ENCODE measurements around the gene CD2. TPM values are rescaled to one million over a fixed set of nuclear protein-coding genes. Genes with fewer than 3 reads are reported as not detected.

Gene CD2
- total and polyA plus RNA-seq, 2 of the 8 experiments (the other 6 are each of a cell fraction or from before 2014, with no cell fraction given): not detected

- Histone ChIP-seq H3K4me1 (replicated peaks in 1 of 4; ENCODE audit: control insufficient read depth in 3 of 4, insufficient read depth in 4 of 4, low read length in 3 of 4) (no peaks in the 10 kb centered on the region), H3K9me3 (ENCODE audit: insufficient read depth in 2 of 2, low read depth in 1 of 2, low read length in 1 of 2) (no peaks in the 10 kb centered on the region), H2BK12ac (ENCODE audit: low read depth, low read length) (no peak overlapping the region), H3K4me2 (ENCODE audit: insufficient read depth in 1 of 2, low read depth in 2 of 2, low read length in 2 of 2) (no peak overlapping the region), H3K23ac (ENCODE audit: insufficient read length) (no peak overlapping the region), H3K36me3 (ENCODE audit: control insufficient read depth in 2 of 4, insufficient read depth in 4 of 4, low read length in 3 of 4) (no peaks in the 10 kb centered on the region), H2AK5ac (ENCODE audit: low read depth, low read length) (no peak overlapping the region), H3K9ac (replicated peaks in 1 of 4; ENCODE audit: extremely low read depth in 1 of 4, low read depth in 3 of 4, low read length in 3 of 4) (no peak overlapping the region; a peak in 1 of 7 replicates), H4K8ac (ENCODE audit: extremely low read depth, insufficient read depth, low read length) (no peak overlapping the region), H3K14ac (ENCODE audit: insufficient read length) (no peak overlapping the region), H2BK5ac (ENCODE audit: low read depth, low read length) (no peak overlapping the region), H3K4me3 (ENCODE audit: extremely low read depth in 1 of 4, insufficient read depth in 2 of 4, low read depth in 3 of 4, low read length in 4 of 4) (no peak overlapping the region), H3K27me3 (replicated peaks in 1 of 4; ENCODE audit: control insufficient read depth in 3 of 4, extremely low read depth in 1 of 4, insufficient read depth in 3 of 4, low read length in 3 of 4) (no peaks in the 10 kb centered on the region), H3K79me2 (ENCODE audit: control insufficient read depth in 1 of 2, insufficient read depth in 2 of 2, low read length in 2 of 2) (no peaks in the 10 kb centered on the region), H4K20me1 (replicated peaks in 1 of 2; ENCODE audit: control insufficient read depth in 1 of 2, insufficient read depth in 2 of 2, low read length in 2 of 2) (no peaks in the 10 kb centered on the region), H4K5ac (ENCODE audit: insufficient read length, low read depth, low read length) (no peak overlapping the region), H3K56ac (replicated peaks; ENCODE audit: insufficient read length, low read depth, low read length) (no peak overlapping the region), H4K91ac (replicated peaks; ENCODE audit: insufficient read length, low read length) (no peak overlapping the region), H3K18ac (ENCODE audit: extremely low read depth, low read length) (no peak overlapping the region), H3K4ac (replicated peaks; ENCODE audit: insufficient read length, low read depth, low read length) (no peak overlapping the region), H2BK20ac (ENCODE audit: low read length) (no peak overlapping the region), H2BK120ac (replicated peaks; ENCODE audit: low read depth, low read length) (no peak overlapping the region), H3K23me2 (ENCODE audit: low read depth, low read length) (no peaks in the 10 kb centered on the region), H2AFZ (ENCODE audit: low read length) (no peak overlapping the region), H2BK15ac (ENCODE audit: low read length) (no peak overlapping the region), H3K27ac (ENCODE audit: low read depth, low read length) (no peak overlapping the region), H3K79me1 (ENCODE audit: low read depth, low read length) (no peaks in the 10 kb centered on the region)
- no peak for TF ChIP-seq RXRA (IDR thresholded peaks at IDR 0.05; ENCODE audit: insufficient read depth, low read depth, low read length)
- 81% methylated on average over 5 of the region's 5 CpGs; no CpG with 5 or more reads in 1 of the 2 experiments for WGBS, 2 experiments (ENCODE audit: extremely low coverage in 1 of 2, insufficient coverage in 1 of 2, insufficient read length in 1 of 2, insufficient replicate concordance in 2 of 2, low coverage in 1 of 2, low lambda C conversion rate in 2 of 2, missing lambda C conversion rate in 1 of 2)
- DNase-seq (ENCODE audit: low read depth in 1 of 2, low spot score in 2 of 2): no peak
- POLR2A ChIA-PET (ENCODE audit: partially characterized antibody): interaction anchor here (0.6 kb wide), 1 partner anchor 702 kb away, joined by 3 read pairs; no protein-coding TSS in a partner anchor
- CTCF ChIA-PET (ENCODE audit: partially characterized antibody): interaction anchor here (0.8 to 2.3 kb wide), 11 partner anchors 9 to 322 kb away, joined by 3 to 20 read pairs (median 4); no protein-coding TSS in a partner anchor
- no peak for FAIRE-seq
These were observed 20.5 kb upstream of the CD2 start for GRCh38 chr1:116733476-116734365.

Measured in H1 (cell line).